Uterus (tissue), 2 donors: ENCODE data around the gene UGT1A10.

Source experiments
- CTCF ChIP-seq, 4 experiments: fragments of 200-600 bp in 2 of 4; fragments of 450-650 bp in 2 of 4; sonication (generic) in 2 of 4; IDR thresholded peaks; one replicate each; pipeline ENCODE4 v1.5.1; 2016 to 2019; ENCODE audit warnings: antibody characterized with exemption in 4 of 4, mild to moderate bottlenecking in 2 of 4, moderate library complexity in 1 of 4
- POLR2A ChIP-seq, 2 donors: fragments of 450-650 bp; IDR thresholded peaks; one replicate each; pipeline ENCODE4 v1.6.1; 2016; ENCODE audit warnings: antibody characterized with exemption in 2 of 2, mild to moderate bottlenecking in 1 of 2, moderate library complexity in 1 of 2

GRCh38 chr2:233821196-233821595, 184.9 kb downstream of the UGT1A10 start:
- TF ChIP-seq CTCF (IDR thresholded peaks at IDR 0.05) (no peak), POLR2A (IDR thresholded peaks at IDR 0.05) (no peak)
